Stimulated activated CD4-positive, alpha-beta T cell treated with anti-CD3 and anti-CD28 coated beads, TNF-alpha, amount 100 ng/mL, for 4 hours (primary cell): Measurements from ENCODE around the gene APBB1IP.
A peak's percentile ranks its signal among the peaks of the same experiment; 100 is the strongest.
"Not testable (repeated sequence)": the region's sequence is repeated elsewhere in the genome, so short reads cannot be mapped to it uniquely, and the experiment has no call there.

ENCODE experiments used
- DNase-seq, 3 experiments: peaks; one replicate each; pipeline ENCODE4 v3.0.0-alpha.2; 2020; ENCODE audit warnings: low read depth in 3 of 3

The APBB1IP gene

GRCh38 chr10:26477501-26477900, 39.4 kb downstream of the APBB1IP start:
- no peak for DNase-seq

- DNase-seq, result no peak
Measured at GRCh38 chr10:26478061-26478460, 39.9 kb downstream of the APBB1IP start.

- DNase-seq, result no peak
Measured at GRCh38 chr10:26479766-26480492, 41.8 kb downstream of the APBB1IP start.

- no peak for DNase-seq
Measured at GRCh38 chr10:26481315-26481692, 43.2 kb downstream of the APBB1IP start.

- no peak for DNase-seq
Measured at GRCh38 chr10:26481914-26482550, 43.9 kb downstream of the APBB1IP start.

- no peak for DNase-seq
Measured at GRCh38 chr10:26483554-26483953, 45.4 kb downstream of the APBB1IP start.

- no peak for DNase-seq
Measured at GRCh38 chr10:26485150-26485941, 47.2 kb downstream of the APBB1IP start.

- DNase-seq, result no peak
Measured at GRCh38 chr10:26486304-26486703, 48.2 kb downstream of the APBB1IP start.

GRCh38 chr10:26486990-26487850, 49.1 kb downstream of the APBB1IP start:
- peak in 2 of 3 experiments; percentile 42 to 49 for DNase-seq

GRCh38 chr10:26488344-26488743, 50.2 kb downstream of the APBB1IP start:
- DNase-seq, result no peak

GRCh38 chr10:26489081-26489480, 50.9 kb downstream of the APBB1IP start:
- no peak for DNase-seq

- not testable (repeated sequence) for DNase-seq
Measured at GRCh38 chr10:26490367-26490766, 52.2 kb downstream of the APBB1IP start.

GRCh38 chr10:26491276-26491675, 53.1 kb downstream of the APBB1IP start:
- DNase-seq, result no peak

- DNase-seq, result no peak
Measured at GRCh38 chr10:26491934-26492333, 53.8 kb downstream of the APBB1IP start.

- DNase-seq, result not testable (repeated sequence)
Measured at GRCh38 chr10:26492725-26493124, 54.6 kb downstream of the APBB1IP start.

GRCh38 chr10:26494018-26494417, 55.9 kb downstream of the APBB1IP start:
- DNase-seq, result no peak

GRCh38 chr10:26499426-26499825, 61.3 kb downstream of the APBB1IP start:
- no peak for DNase-seq

- no peak for DNase-seq
Measured at GRCh38 chr10:26502986-26503385, 64.8 kb downstream of the APBB1IP start.

GRCh38 chr10:26503911-26504310, 65.8 kb downstream of the APBB1IP start:
- no peak for DNase-seq

- not testable (repeated sequence) for DNase-seq
Measured at GRCh38 chr10:26504429-26504828, 66.3 kb downstream of the APBB1IP start.

GRCh38 chr10:26505491-26505890, 67.3 kb downstream of the APBB1IP start:
- DNase-seq, result no peak

GRCh38 chr10:26506736-26507135, 68.6 kb downstream of the APBB1IP start:
- no peak for DNase-seq
